ENCODE results near the gene MRPL4.
A peak's percentile ranks its signal among the peaks of the same experiment; 100 is the strongest.

The MRPL4 gene

DNA sequence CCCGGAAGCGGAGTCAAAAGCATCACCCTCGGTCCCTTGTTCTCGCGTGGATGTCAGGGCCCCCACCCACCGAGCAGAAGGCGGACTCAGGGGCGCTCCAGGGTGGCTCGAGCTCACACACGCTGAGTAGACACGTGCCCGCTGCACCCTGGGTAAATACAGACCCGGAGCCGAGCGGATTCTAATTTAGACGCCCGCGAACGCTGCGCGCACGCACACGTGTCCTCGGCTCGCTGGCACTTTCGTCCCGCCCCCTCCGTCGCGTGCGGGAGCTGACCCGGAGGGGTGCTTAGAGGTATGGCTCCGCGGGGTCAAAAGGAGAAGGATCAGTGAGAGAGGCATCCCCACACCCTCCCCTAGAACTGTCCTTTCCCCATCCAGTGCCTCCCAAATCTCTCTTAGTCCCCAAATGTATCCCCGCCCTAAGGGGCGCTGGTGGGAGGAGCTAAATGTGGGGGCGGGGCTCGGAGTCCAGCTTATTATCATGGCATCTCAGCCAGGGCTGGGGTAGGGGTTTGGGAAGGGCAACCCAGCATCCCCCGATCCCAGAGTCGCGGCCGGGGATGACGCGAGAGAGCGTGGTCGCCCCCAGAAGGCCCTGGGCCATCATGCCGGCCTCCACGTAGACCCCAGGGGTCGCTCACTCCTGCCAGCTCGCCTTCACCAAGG, 37.3 kb downstream of the MRPL4 start:
- TF ChIP-seq, protein P1, sequence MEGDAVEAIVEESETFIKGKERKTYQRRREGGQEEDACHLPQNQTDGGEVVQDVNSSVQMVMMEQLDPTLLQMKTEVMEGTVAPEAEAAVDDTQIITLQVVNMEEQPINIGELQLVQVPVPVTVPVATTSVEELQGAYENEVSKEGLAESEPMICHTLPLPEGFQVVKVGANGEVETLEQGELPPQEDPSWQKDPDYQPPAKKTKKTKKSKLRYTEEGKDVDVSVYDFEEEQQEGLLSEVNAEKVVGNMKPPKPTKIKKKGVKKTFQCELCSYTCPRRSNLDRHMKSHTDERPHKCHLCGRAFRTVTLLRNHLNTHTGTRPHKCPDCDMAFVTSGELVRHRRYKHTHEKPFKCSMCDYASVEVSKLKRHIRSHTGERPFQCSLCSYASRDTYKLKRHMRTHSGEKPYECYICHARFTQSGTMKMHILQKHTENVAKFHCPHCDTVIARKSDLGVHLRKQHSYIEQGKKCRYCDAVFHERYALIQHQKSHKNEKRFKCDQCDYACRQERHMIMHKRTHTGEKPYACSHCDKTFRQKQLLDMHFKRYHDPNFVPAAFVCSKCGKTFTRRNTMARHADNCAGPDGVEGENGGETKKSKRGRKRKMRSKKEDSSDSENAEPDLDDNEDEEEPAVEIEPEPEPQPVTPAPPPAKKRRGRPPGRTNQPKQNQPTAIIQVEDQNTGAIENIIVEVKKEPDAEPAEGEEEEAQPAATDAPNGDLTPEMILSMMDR (IDR thresholded peaks at IDR 0.05; ENCODE audit: control insufficient read depth, extremely low read depth, insufficient read depth) = no peak
- peak overlapping the region; percentile 37 for H3K4me3 ChIP-seq (ENCODE audit: low read depth, low read length)
- no peak for DNase-seq (ENCODE audit: low read depth)

- DNase-seq (ENCODE audit: low read depth) = no peak
- H3K4me3 ChIP-seq (ENCODE audit: low read depth, low read length) = peak within 1 kb of the TSS; percentile 46
- TF ChIP-seq, protein P1 (IDR thresholded peaks at IDR 0.05; ENCODE audit: control insufficient read depth, extremely low read depth, insufficient read depth) = no peak
Observed at GRCh38 chr19:10289836-10290356, 37.9 kb downstream of the MRPL4 start, which contains the start of gene ICAM5. Gene ICAM5 (plus strand): TSS chr19:10289952. CDS start chr19:10290044, 92 bp downstream.

- TF ChIP-seq, protein P1 (IDR thresholded peaks at IDR 0.05; ENCODE audit: control insufficient read depth, extremely low read depth, insufficient read depth) = no peak
- no peak for DNase-seq (ENCODE audit: low read depth)
- peak overlapping the region; percentile 46; the same call in 1 of the 2 replicates for H3K4me3 ChIP-seq (ENCODE audit: low read depth, low read length)
Observed at GRCh38 chr19:10290357-10290875, 38.4 kb downstream of the MRPL4 start.

DNA sequence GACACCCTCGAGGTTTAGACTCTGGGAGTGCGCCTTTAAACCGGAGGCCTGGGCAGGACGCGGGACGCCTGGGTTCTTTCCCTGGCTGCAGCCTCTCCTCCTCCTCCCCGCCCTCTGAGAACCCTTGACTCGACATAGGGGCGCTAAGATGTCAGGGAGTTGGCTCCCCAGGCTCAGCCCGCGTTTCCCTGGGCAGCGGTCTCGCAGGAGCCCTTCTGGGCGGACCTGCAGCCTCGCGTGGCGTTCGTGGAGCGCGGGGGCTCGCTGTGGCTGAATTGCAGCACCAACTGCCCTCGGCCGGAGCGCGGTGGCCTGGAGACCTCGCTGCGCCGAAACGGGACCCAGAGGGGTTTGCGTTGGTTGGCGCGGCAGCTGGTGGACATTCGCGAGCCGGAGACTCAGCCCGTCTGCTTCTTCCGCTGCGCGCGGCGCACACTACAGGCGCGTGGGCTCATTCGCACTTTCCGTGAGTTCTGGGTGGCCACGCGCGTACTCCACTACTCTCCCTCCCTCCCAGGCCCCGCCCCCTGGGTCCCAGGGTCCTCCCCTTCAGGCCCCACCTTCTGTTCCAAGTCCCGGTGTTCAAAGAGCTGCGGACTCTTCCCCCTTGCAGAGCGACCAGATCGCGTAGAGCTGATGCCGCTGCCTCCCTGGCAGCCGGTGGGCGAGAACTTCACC, 39.0 kb downstream of the MRPL4 start:
- peak overlapping the region; percentile 46 for H3K4me3 ChIP-seq (ENCODE audit: low read depth, low read length)

GRCh38 chr19:10291554-10292205, 39.7 kb downstream of the MRPL4 start:
- H3K4me3 ChIP-seq (ENCODE audit: low read depth, low read length) = peak overlapping the region; percentile 46
- TF ChIP-seq, protein P1 (IDR thresholded peaks at IDR 0.05; ENCODE audit: control insufficient read depth, extremely low read depth, insufficient read depth) = no peak
- no peak for DNase-seq (ENCODE audit: low read depth)

More for the DNA sequence above, 39.0 kb downstream of the MRPL4 start:
- DNase-seq (ENCODE audit: low read depth) = no peak
- TF ChIP-seq, protein P1 (IDR thresholded peaks at IDR 0.05; ENCODE audit: control insufficient read depth, extremely low read depth, insufficient read depth) = no peak

DNA sequence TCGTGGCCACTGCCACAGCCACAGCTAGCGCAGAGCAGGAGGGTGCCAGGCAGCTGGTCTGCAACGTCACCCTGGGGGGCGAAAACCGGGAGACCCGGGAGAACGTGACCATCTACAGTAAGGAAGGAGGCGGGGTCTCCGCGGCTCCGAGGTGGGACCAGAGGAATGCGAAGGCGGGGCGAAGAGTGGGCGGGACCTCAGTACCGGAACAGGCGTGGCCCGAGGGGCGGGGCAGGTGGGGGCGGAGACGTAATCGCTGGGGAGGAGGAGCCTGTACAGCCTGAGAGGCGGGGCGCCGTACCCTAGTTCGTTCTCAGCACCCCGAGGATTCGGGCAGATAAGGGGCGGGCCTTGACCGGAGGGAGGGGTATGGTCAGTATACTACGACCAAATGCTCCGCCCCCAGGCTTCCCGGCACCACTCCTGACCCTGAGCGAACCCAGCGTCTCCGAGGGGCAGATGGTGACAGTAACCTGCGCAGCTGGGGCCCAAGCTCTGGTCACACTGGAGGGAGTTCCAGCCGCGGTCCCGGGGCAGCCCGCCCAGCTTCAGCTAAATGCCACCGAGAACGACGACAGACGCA, 40.3 kb downstream of the MRPL4 start:
- no peak for DNase-seq (ENCODE audit: low read depth)
- peak overlapping the region; percentile 46 for H3K4me3 ChIP-seq (ENCODE audit: low read depth, low read length)
- TF ChIP-seq, protein P1 (IDR thresholded peaks at IDR 0.05; ENCODE audit: control insufficient read depth, extremely low read depth, insufficient read depth) = no peak
